ENCODE data around the gene SPRYD3.

GRCh38 chr12:53122961-53123468 lies 43.8 kb upstream of the SPRYD3 start:
- TF ChIP-seq POLR2AphosphoS5 (IDR thresholded peaks at IDR 0.05; ENCODE audit: low read depth, low read length) (no peak), FOXP2 (optimal IDR thresholded peaks at IDR 0.05; ENCODE audit: borderline replicate concordance, extremely low read depth, extremely low read length, insufficient read depth) (no peak)
